GM19023 (cell line): ENCODE data around the gene FNDC3A.
A peak's percentile ranks its signal among the peaks of the same experiment; 100 is the strongest.

Experiments used
- ATAC-seq: cut with Tn5 transposase; IDR thresholded peaks from one replicate; pipeline ENCODE4 v1.9.1; 2021; ENCODE audit warnings: mild to moderate bottlenecking, moderate library complexity; ENCODE audit not compliant: unreplicated experiment

The FNDC3A gene, protein sequence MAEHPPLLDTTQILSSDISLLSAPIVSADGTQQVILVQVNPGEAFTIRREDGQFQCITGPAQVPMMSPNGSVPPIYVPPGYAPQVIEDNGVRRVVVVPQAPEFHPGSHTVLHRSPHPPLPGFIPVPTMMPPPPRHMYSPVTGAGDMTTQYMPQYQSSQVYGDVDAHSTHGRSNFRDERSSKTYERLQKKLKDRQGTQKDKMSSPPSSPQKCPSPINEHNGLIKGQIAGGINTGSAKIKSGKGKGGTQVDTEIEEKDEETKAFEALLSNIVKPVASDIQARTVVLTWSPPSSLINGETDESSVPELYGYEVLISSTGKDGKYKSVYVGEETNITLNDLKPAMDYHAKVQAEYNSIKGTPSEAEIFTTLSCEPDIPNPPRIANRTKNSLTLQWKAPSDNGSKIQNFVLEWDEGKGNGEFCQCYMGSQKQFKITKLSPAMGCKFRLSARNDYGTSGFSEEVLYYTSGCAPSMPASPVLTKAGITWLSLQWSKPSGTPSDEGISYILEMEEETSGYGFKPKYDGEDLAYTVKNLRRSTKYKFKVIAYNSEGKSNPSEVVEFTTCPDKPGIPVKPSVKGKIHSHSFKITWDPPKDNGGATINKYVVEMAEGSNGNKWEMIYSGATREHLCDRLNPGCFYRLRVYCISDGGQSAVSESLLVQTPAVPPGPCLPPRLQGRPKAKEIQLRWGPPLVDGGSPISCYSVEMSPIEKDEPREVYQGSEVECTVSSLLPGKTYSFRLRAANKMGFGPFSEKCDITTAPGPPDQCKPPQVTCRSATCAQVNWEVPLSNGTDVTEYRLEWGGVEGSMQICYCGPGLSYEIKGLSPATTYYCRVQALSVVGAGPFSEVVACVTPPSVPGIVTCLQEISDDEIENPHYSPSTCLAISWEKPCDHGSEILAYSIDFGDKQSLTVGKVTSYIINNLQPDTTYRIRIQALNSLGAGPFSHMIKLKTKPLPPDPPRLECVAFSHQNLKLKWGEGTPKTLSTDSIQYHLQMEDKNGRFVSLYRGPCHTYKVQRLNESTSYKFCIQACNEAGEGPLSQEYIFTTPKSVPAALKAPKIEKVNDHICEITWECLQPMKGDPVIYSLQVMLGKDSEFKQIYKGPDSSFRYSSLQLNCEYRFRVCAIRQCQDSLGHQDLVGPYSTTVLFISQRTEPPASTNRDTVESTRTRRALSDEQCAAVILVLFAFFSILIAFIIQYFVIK

DNA sequence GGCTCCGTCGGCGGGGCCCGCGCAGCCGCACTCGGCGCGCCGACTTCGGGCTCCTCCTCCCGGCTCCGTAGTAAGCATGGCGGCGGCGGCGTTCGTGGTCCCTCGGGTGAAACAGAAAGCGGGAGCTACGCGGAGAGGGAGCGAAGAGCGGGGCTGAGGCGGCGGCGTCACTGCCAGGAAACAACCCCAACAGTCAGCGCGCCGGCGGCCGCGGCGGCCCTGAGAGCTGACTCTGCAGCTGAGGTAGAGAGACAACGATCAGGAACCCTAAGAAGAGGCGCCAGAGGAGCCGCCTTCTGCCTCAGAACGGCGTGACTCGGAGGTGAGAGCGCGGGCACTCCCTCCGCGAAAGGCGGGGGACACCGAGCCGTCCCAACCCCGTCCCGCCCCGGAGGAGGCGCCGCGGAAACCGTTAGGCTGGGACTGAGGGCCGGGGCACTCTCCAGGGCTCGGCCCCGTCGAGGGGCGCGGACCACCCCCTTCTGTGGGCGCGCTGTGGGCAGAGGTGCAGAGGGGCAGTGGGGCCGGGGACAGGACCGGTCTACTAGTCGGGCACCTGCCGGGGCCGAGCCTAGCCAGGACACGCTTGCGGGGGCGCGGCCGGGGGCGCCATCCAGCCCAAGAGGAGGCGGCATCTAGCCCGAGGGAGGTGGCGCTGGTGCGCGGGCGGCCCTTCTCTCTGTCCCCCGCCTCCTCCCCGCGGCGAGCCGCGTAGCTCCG lies at the start of gene FNDC3A:
Gene FNDC3A (plus strand): TSS at position 57 of the 720 bp plus-strand sequence. CDS start 30,279 bp downstream, outside the sequence.
- ATAC-seq = peak; percentile 62

DNA sequence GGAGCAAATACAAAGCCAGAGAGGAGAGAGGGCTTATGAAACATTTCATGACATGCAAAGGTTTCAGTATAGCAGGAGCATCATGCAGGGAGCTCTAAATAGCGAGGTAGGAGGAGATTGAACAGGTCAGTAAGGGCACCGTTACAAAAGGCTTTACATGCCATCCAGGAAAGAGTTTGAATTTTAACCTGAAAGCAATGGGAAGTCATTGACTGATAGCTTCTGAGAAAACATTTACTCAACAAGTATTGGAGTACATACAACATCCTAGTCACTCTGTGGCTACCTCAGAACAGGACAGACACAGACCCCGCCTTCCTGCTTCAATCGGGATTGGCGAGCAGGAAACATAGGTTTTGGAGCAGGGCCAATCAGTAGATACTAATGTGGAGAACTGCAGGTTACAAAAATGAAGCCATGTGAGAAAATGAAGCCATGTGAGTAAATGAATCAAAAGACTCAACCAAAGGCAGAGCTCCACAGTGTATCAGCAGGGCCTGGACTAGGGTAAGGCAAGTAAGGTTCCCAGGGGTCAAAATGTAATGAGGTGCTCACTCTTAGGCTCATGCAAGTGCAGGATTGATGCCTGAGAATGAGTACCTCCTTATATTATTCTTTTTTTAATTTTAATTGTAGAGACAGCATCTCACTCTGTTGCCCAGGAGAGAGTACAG lies 46.8 kb upstream of the FNDC3A start:
- ATAC-seq = no peak

DNA sequence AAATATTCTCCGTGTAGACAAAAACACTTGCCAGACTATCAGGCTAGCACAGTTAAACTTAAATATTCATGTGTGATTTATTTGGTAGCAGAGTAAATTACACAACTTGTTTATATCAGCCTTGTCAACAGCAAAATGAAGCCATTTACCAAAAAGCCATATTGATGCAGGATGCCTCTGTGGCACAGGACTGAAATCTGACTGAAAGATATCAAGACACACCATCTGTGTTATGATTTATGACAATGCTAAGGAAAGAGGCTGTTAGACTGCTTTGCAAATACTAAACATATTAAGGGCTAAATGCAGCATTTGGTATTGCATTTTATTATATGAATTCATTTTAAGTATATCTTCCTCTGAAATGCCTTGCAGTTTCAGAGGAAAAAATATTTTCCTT lies 44.8 kb upstream of the FNDC3A start:
- ATAC-seq = no peak

DNA sequence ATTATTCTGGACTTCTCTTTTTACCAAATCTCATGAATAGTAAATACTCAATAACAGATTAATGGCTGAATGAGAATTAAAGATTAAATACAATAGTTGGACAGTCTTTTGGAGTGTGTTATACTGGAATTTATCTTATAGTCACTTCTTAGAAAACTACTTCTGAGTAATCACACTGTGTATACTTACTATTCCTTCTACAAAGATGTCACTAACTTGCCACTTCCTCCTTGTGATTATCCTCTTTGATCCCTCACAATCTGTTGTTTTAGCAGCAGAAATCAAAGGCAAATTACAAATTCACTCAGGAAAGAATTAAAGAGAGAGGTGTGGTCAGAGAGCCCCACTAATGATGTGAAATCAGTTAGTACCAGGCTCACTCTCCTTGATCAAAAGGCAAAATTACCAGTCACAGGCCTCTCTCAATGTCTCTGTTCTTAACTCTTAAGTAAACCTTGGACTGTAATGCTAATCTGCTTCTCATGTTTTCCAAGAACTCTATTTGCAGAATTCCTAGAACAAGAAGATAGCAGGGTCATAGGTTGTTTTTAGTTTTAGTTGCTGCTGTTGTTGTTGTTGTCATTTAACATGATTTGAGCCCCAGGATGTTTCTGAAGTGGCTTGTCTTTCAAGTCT lies 37.3 kb upstream of the FNDC3A start:
- no peak for ATAC-seq

DNA sequence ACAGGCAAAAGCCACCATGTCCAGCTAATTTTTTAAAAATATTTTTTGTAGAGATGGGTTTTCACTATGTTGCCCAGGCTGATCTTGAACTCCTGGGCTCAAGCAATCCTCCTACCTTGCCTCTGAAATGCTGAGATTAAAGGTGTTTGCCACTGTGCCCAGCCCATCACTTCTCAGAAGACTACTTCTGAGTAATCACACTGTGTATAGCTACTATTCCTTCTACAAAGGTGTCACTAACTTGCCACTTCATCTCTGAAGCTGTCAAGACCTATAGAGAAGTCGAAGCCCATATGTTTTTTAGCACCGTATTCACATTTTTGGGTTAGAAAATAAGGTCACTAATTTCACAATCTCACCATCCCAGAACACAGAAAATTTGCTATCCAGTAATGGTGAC lies 36.0 kb upstream of the FNDC3A start:
- no peak for ATAC-seq

DNA sequence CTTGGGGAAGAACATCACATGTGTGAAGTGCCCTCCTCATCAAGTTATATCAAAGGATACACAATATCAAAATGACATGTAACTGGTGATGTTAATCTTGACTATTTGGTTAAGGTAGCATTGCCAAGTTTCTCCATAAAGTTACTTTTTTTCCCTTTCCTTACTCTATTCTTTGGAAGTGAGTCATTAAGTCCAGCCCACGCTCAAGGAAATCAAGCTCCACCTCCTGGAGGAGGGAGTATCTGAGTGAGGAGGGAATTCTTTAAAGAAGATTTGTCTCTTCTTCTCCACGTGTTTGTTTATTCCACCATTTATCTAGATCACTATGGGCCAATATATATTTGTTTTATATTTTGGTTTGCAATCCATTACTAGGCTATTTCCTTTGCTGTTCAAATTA lies 33.6 kb upstream of the FNDC3A start:
- no peak for ATAC-seq

DNA sequence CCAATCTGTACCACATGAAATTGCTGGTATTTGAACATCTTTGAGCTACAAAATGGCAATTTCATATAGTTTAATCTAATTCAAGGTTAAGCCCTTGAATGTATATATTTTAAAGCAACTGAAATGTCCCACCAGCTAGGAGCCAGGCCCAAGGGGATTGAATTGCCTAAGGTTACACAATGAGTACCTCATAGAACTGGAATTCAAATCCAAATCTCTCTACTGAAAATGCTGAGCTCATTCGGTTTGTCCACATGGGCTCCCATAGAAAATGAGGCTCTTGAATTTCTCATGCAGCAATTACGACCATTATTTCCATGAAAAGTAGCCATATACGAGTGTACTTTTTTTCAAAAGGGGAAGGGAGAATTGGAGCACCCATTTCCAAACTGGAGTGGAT lies 31.5 kb upstream of the FNDC3A start:
- no peak for ATAC-seq

DNA sequence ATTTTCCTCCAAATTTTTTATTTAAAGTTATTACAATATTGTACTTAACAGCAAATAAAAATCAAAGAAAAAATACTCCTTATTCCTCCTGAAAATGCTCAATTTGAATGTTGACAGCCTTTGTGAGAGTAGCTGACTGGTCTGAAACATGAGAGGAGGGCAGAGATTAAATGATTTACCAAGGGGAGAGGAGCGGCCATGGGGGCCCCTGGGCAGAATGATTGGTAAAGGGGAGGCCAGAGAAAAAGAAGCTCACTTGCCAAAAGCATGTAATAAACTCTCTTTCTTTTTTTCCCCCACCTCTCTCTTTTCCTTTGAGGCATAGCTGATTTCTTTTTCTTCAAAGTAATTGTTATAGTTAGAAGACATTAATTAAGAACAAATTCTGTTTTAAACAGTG lies 30.1 kb upstream of the FNDC3A start:
- ATAC-seq = no peak

DNA sequence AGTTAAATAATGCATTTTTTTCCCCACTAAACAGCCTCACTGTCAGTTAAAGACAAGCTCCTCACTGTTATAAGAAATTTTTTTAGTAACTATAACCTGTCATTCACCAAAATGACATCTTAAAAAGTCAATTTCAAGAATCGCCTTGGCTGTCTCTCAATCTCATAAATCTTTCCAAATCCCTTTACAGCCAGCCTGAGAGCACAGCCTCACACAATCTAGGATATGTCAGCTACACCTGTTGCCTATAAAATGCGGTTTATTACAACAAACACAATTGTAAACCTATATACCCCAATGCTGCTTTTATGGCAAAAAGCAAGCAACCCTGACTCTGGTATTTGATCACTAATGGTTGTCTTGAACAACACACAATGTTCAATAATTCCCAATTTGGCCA lies 29.5 kb upstream of the FNDC3A start:
- ATAC-seq = no peak

DNA sequence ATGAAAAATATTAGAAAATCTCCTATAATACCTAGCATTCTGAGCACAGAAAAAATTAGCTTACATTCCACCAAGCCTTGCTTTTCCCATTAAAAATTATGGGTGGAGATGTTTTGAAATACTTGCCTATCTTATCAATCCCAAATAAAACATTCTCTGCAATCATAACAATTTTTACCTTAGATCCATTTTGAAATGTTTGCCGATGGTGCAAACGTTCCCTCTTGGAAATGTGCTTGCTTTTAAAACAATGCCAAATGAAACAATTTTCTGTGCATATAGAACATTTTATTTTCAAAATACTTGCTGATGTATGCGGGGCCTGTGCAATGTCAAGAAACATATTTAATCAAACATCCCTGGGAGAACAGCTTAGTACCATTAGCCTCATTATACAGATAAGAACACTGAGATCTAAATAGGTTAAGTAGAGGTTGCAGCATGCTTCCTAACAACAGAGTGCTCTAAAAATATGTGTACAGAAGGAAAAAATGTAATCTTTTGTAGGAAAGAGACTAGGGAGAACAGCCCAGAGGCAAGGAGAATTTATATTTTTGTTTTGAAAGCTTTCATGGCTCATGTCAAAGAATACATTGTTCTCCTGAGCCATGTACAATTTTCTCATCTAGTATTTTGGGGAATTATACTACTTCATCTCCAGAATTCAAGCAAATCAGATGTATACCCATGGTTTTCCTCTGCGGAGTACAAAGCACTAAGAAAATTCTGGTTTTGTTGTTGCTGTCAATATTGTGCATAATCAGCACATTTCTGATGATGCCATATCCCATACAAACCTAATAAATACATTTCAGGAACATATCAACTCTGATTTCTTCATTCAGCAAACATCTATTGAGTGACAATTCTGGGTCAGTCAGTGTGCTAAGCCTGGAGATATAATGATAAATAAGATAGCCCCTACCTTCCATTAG lies 25.9 kb upstream of the FNDC3A start:
- ATAC-seq = no peak

DNA sequence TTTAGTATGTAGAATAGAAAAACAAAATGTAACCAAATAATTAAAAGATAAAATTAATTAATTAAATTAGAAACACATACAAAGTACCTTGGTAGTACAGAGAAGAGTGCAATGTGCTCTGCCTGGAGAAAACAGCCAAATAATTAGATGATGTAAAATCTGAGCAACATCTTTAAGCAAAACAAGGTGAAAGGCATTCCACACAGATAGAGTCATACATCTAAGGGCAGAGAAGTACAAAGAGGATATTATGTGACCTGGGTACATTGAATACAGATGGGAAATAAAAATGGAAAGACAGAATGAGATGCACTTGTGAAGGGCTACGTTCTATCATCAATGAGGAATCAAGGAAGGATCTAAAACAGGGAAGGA lies 25.2 kb upstream of the FNDC3A start:
- ATAC-seq = no peak

DNA sequence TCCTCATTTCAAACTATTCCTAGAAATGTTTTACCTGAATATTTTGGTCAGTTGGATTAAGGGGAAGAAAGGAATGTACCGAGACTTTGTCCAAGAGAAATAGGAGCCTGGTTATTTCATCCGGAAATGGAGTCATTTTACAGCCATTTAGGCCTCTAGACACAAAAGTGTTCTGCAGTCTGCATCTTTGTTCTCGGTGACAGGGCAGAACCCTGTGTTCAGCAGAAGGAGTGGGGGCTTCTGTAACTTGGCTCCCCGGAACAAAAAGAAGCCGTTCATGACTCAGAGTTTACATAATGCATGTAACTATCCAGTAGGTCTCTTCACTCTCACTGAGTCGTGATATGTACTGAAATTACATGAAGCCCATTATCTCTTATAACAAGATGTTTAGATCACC lies 21.6 kb upstream of the FNDC3A start:
- ATAC-seq = no peak

DNA sequence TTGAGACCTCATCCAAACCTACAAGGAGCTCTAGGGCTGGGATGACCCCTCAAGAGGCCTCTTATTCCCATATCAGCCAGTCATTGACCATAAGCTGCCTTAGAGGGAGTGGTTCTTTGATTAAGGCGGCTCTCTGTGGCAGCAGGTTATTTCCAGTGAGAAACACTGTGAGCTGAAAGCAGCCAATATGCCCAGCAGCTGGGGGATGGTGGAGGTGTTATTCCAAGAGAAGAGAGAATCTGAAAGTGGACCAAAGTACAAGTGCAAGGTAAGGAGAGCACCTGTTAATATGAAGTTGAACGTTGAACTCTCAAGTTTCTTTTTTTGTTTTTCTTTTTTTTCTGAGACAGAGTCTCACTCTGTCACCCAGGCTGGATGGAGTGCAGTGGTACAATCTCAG lies 20.2 kb upstream of the FNDC3A start:
- no peak for ATAC-seq

DNA sequence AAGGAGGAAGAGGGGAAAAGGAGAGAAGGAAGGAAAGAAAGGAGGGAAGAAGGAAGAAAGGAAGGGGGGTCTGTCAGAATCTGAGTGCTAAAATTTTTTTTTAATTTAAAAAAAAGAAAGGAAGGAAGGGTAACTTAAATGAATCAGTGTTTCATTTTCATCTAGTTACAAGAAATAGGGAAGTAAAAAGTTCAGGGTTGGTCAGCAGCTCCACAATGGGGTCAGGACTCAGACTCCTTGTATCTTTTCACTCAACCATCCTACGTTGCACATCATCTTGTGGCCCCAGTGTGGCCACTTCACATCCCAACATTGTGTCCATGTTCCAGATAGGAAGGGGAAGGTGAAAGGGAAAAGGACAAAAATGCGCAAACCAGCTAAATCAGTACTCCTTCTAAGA lies 14.3 kb upstream of the FNDC3A start:
- no peak for ATAC-seq

DNA sequence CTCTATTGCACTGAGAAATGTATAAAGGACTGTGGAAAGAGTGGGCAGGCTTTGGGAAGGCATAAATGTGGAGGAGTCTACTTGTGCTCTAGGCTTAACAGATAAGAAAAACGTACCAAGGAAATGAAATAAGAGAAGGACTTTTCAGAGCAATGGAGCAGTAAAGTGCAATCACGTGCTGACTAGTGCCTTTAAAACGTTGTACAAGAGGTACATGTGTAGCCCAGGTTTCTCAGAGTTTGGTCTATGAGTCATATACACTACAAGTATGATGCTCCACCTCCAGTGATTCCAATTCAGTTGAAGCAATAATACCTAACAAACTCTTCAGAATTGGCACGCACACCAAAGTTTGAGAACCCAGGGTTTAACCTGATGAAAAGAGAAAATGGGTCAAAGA lies 13.4 kb upstream of the FNDC3A start:
- ATAC-seq = no peak

DNA sequence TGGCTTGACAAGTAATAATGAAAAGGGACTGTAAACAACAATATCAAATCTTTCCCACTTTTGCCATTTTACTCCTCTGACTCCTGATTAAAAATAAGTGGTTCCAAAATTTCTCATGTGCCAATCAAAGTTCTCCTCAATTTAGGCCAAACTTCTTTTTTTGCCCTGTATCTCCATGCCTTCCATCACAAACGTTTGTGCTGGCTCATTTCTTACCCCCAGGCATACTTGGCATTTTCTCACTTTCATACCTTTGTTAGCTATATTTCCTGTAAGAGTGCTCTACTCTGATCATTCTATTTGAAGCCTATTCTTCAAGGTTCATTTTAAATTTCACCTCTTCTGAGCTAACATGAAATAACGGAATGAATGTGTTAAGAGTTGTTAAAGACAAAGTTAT lies 10.0 kb upstream of the FNDC3A start:
- no peak for ATAC-seq

DNA sequence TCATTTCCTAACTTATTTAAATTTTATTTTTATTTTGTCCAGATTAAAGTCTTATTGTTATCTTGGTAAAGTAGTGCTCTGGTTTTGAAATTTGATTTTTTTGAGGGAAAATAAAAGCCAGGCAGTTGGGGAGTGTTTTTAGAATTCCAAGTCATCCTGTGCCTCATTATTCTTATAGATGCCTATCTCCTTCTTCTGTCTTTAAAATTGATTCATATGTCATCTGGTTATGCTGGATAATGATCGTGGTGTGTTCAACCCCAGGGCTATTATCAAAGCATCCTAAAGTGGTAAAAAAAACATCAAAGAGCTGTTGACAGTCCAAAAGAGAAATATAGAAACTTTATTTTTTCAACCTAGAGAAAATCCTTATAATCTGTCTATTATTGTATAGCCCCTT lies 6.0 kb upstream of the FNDC3A start:
- no peak for ATAC-seq

DNA sequence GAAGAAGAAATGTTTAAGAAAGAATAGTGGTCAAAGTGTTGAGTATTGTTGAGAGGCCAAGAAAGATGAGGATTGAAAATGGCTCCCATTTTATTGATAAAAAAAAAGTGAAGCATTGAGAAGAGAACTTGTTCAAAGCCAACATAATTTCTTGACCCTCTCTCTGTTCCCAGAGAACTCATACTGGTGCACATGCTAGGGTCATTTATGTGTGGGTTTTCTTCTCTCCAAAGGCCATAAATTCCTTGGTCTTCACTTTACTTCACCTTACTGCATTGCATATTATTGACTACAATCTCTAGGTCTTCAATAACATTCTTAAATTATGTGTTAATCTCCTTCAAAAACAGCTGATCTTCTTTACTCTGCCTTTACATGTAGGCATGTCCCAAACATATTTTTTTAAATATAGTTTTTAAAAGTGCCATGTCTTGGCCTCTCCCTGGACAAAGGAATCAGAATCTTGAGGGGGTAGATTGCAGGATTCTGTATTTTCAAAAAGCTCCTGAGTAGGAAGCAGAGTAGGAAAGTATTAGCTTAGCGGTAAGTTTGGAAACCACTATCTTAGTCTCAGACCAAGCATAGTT lies 1.8 kb upstream of the FNDC3A start:
- ATAC-seq = no peak
